ENCODE results near the gene PTPDC1.

DNA sequence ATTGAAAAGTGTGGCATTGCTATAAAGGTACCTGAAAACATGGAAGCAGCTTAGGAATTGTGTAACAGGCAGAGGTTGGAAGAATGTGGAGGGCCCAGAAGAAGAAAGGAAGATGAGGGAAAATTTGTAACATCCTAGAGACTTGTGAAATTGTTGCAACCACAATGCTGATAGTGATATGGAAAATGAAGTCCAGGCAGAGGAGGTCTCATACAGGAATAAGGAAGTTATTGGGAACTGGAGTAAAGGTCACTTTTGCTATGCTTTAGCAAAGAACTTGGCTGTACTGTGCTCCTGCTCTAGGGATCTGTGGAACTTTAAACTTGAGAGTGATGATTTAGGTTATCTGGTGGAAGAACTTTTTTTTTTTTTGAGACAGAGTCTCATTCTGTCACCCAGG, 43.5 kb downstream of the PTPDC1 start:
- TF ChIP-seq CTCF (IDR thresholded peaks at IDR 0.05) (no peak), POLR2AphosphoS5 (IDR thresholded peaks at IDR 0.05; ENCODE audit: insufficient read depth in 1 of 2, low read depth in 1 of 2) (no peak), POLR2A (IDR thresholded peaks at IDR 0.05) (no peak)
